ENCODE measurements around the gene DUT. TPM values are rescaled to one million over a fixed set of nuclear protein-coding genes. Genes with fewer than 3 reads are reported as not detected.

The DUT gene
- total and polyA plus RNA-seq, 10 donors, result 72.6 to 145 (median 85.9) TPM

GRCh38 chr15:48392356-48392755 is 61.1 kb downstream of the DUT start:
- 59 to 70% (median 63%) methylated on average over 4 of the region's 4 CpGs for WGBS, 5 donors
- no peak for TF ChIP-seq POLR2AphosphoS5 (IDR thresholded peaks at IDR 0.05)
- TF ChIP-seq POLR2A (IDR thresholded peaks at IDR 0.05), result no peak
- TF ChIP-seq CTCF (IDR thresholded peaks at IDR 0.05 in 8 of 11, conservative IDR thresholded peaks at IDR 0.05 in 3 of 11), result no peak
- Histone ChIP-seq H3K4me3 (no peak overlapping the region), H3K9me3 (no peaks in the 10 kb centered on the region), H3K27ac (no peak overlapping the region), H3K27me3 (replicated peaks in 1 of 7) (no peaks in the 10 kb centered on the region), H3K36me3 (no peaks in the 10 kb centered on the region), H3K4me1 (no peaks in the 10 kb centered on the region)
- no peak for DNase-seq
- intact Hi-C loops (cut with DNase I; ENCODE audit: low total_unique reads), result no loop called here

Small RNA genes lying within 50 kb of the gene (small RNA-seq; reads per million reads assigned to genes)
- 0 reads per million in 4 donors for gene RF00019

Other genes starting within 250 kb of the DUT start
- gene SLC24A5, start 210.4 kb upstream of the DUT start, total RNA-seq, result not detected
- gene SLC24A5, start 210.4 kb upstream of the DUT start, polyA plus RNA-seq, result under 1 TPM in 1 of 3 donors, not detected in 2; 0.06 TPM
- 10 to 100 TPM; 13.6 to 41.3 (median 27.5) TPM for gene MYEF2, start 153.1 kb upstream of the DUT start, total RNA-seq
- 10 to 100 TPM in 1 of 3 donors, 1 to 10 TPM in 2; 8.1 to 13.5 (median 9.2) TPM for gene MYEF2, start 153.1 kb upstream of the DUT start, polyA plus RNA-seq
- not detected for gene CTXN2, start 139.8 kb upstream of the DUT start, total RNA-seq
- not detected for gene CTXN2, start 139.8 kb upstream of the DUT start, polyA plus RNA-seq
- not detected for gene SLC12A1, start 125.1 kb upstream of the DUT start, total RNA-seq
- under 1 TPM in 2 of 3 donors, not detected in 1; 0.02 TPM for gene SLC12A1, start 125.1 kb upstream of the DUT start, polyA plus RNA-seq

Data from spleen (tissue), 11 donors.